H54 (cell line): ENCODE results near the gene TSPAN18.

Source experiments
- DNase-seq: peaks from one replicate; pipeline ENCODE4 v3.0.0; 2011; ENCODE audit warnings: low spot score, mixed read lengths; ENCODE audit not compliant: insufficient read length
- FAIRE-seq: peaks from 3 replicates; lab custom pipeline; 2011; peaks lifted over from hg19 to GRCh38; lab: Jason Lieb, UNC
- POLR2A ChIP-seq: IDR thresholded peaks from 2 replicates; pipeline ENCODE4 v1.6.1; 2011; ENCODE audit warnings: low read depth, mild to moderate bottlenecking, low read length

The TSPAN18 gene

GRCh38 chr11:44893846-44894617 is 167.3 kb downstream of the TSPAN18 start:
- peak; percentile 84 for DNase-seq
- no peak for FAIRE-seq
- no peak for TF ChIP-seq POLR2A

GRCh38 chr11:44899959-44900358 is 173.2 kb downstream of the TSPAN18 start:
- DNase-seq (peak; percentile 44), FAIRE-seq (no peak)
- TF ChIP-seq POLR2A: no peak

- TF ChIP-seq POLR2A: no peak
- FAIRE-seq (no peak), DNase-seq (no peak)
Measured at GRCh38 chr11:44901120-44901633, 174.4 kb downstream of the TSPAN18 start.

- no peak for DNase-seq
- no peak for FAIRE-seq
- no peak for TF ChIP-seq POLR2A
Measured at GRCh38 chr11:44901786-44902185, 175.0 kb downstream of the TSPAN18 start.

- FAIRE-seq (no peak), DNase-seq (no peak)
- TF ChIP-seq POLR2A: no peak
Measured at GRCh38 chr11:44903035-44903434, 176.3 kb downstream of the TSPAN18 start.

GRCh38 chr11:44903518-44903917 is 176.8 kb downstream of the TSPAN18 start:
- DNase-seq: no peak
- no peak for TF ChIP-seq POLR2A
- FAIRE-seq: no peak

GRCh38 chr11:44904261-44905020 is 177.7 kb downstream of the TSPAN18 start:
- FAIRE-seq (no peak), DNase-seq (no peak)
- TF ChIP-seq POLR2A: no peak

- DNase-seq: no peak
- FAIRE-seq: no peak
Measured at GRCh38 chr11:44905131-44905866, 178.5 kb downstream of the TSPAN18 start.

GRCh38 chr11:44906649-44907048 is 179.9 kb downstream of the TSPAN18 start:
- no peak for TF ChIP-seq POLR2A
- DNase-seq (no peak), FAIRE-seq (no peak)

More at GRCh38 chr11:44905131-44905866, 178.5 kb downstream of the TSPAN18 start:
- no peak for TF ChIP-seq POLR2A

- FAIRE-seq (no peak), DNase-seq (no peak)
- no peak for TF ChIP-seq POLR2A
Measured at GRCh38 chr11:44909557-44909956, 182.8 kb downstream of the TSPAN18 start.

GRCh38 chr11:44910591-44910990 is 183.8 kb downstream of the TSPAN18 start:
- no peak for TF ChIP-seq POLR2A
- DNase-seq (no peak), FAIRE-seq (no peak)

GRCh38 chr11:44911029-44911814 is 184.5 kb downstream of the TSPAN18 start:
- DNase-seq: peak; percentile 91
- no peak for TF ChIP-seq POLR2A
- no peak for FAIRE-seq
